Progenitor cell of endocrine pancreas (in vitro differentiated cells): ENCODE results near the gene POLQ. TPM values are rescaled to one million over a fixed set of nuclear protein-coding genes. Genes with fewer than 3 reads are reported as not detected.
A peak's percentile ranks its signal among the peaks of the same experiment; 100 is the strongest.

Experiments used
- DNase-seq: peaks from one replicate; pipeline ENCODE4 v3.0.0; 2021; ENCODE audit warnings: low spot score; ENCODE audit not compliant: unreplicated experiment
- H3K27ac Mint-ChIP-seq: 2 replicates; pipeline ENCODE4 v1.8.0; 2021; ENCODE audit warnings: mild to moderate bottlenecking, moderate library complexity, mixed read lengths
- H3K27me3 Mint-ChIP-seq: 2 replicates; pipeline ENCODE4 v1.8.0; 2021; ENCODE audit warnings: mixed read lengths
- H3K36me3 Mint-ChIP-seq: 2 replicates; pipeline ENCODE4 v1.8.0; 2022; ENCODE audit warnings: mixed read lengths; ENCODE audit not compliant: insufficient read depth
- H3K4me1 Mint-ChIP-seq: 2 replicates; pipeline ENCODE4 v1.8.0; 2021; ENCODE audit warnings: low read depth, mixed read lengths
- H3K4me3 Mint-ChIP-seq: 2 replicates; pipeline ENCODE4 v1.8.0; 2021; ENCODE audit warnings: low read depth, mild to moderate bottlenecking, moderate library complexity, mixed read lengths
- H3K9me3 Mint-ChIP-seq: 2 replicates; pipeline ENCODE4 v1.8.0; 2021; ENCODE audit warnings: low read depth, mixed read lengths
- CTCF ChIP-seq: fragments of 200-600 bp; sonication (generic); IDR thresholded peaks from one replicate; pipeline ENCODE4 v1.5.0; 2021; ENCODE audit warnings: antibody characterized with exemption, mild to moderate bottlenecking; ENCODE audit not compliant: unreplicated experiment
- total RNA-seq: library from RNA; stranded (reverse); gene quantifications from 2 replicates; pipeline ENCODE4 v1.2.1, GENCODE V29; 2021

Gene POLQ
- total RNA-seq, 1 donor from 2014 or later: 9.9 TPM

DNA sequence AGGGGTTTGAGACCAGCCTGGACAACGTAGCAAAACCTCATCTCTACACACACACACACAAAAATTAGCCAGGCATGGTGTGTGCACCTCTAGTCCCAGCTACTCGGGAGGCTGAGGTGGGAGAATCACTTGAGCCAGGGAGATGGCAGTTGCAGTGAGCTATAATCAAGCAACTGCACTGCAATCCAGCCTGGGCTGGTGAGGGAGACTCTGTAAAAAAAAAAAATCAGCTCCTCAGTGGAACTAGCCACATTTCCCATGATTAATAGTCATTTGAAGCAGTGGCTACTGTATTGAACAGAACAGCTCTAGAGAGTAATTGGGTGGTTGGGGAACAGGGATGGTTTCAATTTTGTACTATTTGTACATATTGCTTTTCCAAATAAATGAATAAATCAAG lies 35.9 kb upstream of the POLQ start:
- Mint-ChIP-seq H3K4me1 (no peaks in the 10 kb centered on the region), H3K36me3 (no peaks in the 10 kb centered on the region), H3K27me3 (peaks cover 14% of the 10 kb centered on the region), H3K9me3 (no peaks in the 10 kb centered on the region), H3K4me3 (no peak overlapping the region), H3K27ac (no peak overlapping the region)
- TF ChIP-seq CTCF: no peak
- DNase-seq: no peak

GRCh38 chr3:121574449-121574848 lies 28.7 kb upstream of the POLQ start:
- Mint-ChIP-seq H3K27ac (peak overlapping the region; percentile 78), H3K36me3 (no peaks in the 10 kb centered on the region)

DNA sequence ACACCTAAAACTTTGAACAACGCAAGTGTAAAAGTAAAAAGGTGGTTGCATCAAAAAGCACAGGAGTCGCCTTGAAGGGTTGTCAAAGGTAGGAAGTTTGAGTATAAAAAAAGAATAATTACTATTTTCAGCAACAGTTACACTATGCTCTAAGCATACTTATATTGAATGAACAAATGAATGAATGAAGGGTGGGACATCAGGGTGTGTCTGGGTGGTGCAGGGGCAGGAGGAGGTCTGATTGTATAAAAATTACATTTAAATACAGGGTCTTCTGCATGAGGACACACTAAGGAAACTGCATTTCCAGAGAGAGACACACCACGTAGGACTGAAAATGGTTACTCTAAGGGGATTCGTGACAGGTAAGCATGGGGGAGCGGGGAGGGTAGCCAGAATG lies 21.9 kb upstream of the POLQ start, which contains the start of gene ARGFX:
Gene ARGFX, plus strand, starts transcription at position 301 of the 400 bp plus-strand sequence. CDS start 2,765 bp downstream, outside the sequence.
- Mint-ChIP-seq H3K9me3 (no peaks in the 10 kb centered on the region), H3K36me3 (no peaks in the 10 kb centered on the region), H3K4me3 (no peak within 1 kb of the TSS), H3K4me1 (no peaks in the 10 kb centered on the region), H3K27me3 (no peaks in the 10 kb centered on the region), H3K27ac (no peak within 1 kb of the TSS)
- no peak for DNase-seq
- no peak for TF ChIP-seq CTCF

More at GRCh38 chr3:121574449-121574848, 28.7 kb upstream of the POLQ start:
- H3K4me3 Mint-ChIP-seq: no peak overlapping the region
- no peaks in the 10 kb centered on the region for H3K4me1 Mint-ChIP-seq
- no peak for TF ChIP-seq CTCF
- no peaks in the 10 kb centered on the region for H3K9me3 Mint-ChIP-seq
- H3K27me3 Mint-ChIP-seq: no peaks in the 10 kb centered on the region
- no peak for DNase-seq

DNA sequence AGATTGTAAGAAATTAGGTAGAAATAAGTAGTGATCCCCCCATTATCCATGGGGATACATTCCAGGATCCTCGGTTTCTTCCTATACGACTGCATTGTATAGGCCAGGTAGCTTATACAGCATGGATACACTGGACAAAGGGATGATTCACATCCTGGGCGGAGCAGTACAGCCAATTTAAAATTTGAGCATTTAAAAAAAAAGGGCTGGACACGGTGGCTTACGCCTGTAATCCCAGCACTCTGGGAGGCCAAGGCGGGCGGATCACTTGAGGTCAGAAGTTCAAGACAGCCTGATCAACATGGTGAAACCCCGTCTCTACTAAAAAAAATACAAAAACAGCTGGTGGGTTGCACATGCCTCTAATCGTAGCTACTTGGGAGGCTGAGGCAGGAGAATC lies 21.0 kb upstream of the POLQ start:
- Mint-ChIP-seq H3K9me3 (no peaks in the 10 kb centered on the region), H3K36me3 (no peaks in the 10 kb centered on the region), H3K4me1 (no peaks in the 10 kb centered on the region), H3K4me3 (no peak overlapping the region), H3K27me3 (no peaks in the 10 kb centered on the region), H3K27ac (no peak overlapping the region)
- no peak for DNase-seq
- no peak for TF ChIP-seq CTCF

DNA sequence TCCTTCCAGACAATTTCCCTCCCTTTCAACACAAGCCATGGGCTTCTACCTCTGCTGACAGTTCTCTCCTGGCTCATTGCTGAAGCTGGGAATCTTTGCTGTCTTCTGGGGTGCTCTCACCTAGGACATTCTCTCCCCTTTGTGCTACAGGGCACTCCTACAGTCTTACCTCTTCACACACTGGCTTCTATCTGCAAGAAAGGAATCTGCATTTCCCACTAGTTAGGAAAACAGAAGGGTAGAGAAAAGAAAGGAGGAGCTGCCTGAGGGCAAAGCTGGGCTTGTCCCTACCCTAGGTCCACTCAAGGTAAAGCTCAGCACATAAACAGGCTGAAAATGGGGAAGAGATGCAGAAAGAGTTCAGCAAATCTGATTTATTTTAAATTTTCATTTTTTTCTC lies 16.4 kb upstream of the POLQ start:
- DNase-seq: no peak
- TF ChIP-seq CTCF: no peak
- Mint-ChIP-seq H3K27me3 (no peaks in the 10 kb centered on the region), H3K4me1 (no peaks in the 10 kb centered on the region), H3K27ac (no peak overlapping the region), H3K36me3 (no peaks in the 10 kb centered on the region), H3K4me3 (no peak overlapping the region), H3K9me3 (no peaks in the 10 kb centered on the region)
